ENCODE data around the gene RIOX2. TPM values are rescaled to one million over a fixed set of nuclear protein-coding genes. Genes with fewer than 3 reads are reported as not detected.

RIOX2 gene
- total and polyA plus RNA-seq, 2 of the 8 experiments (the other 6 are each of a cell fraction or from before 2014, with no cell fraction given): 3.8 to 16.4 TPM

DNA sequence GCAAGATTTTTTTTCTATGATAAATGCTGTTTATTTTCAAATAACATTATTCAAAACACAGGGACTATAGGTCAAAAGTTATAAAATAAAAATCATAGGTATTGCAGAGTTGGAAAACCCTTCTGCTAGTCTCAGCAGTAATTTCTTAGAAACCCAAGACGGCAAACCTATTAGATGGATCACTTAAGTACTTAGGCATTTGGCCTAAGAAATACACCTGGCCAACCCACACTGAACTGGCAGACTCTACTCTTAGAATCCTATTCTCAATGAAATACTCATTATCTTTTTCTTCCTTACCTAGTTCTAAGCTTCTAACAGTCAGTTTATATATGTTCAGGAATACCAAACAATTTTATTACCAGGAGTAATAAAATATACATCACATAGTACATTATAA, 30.5 kb upstream of the RIOX2 start:
- 78% methylated on average over 1 of the region's 1 CpG; no CpG with 5 or more reads in 1 of the 2 experiments for WGBS, 2 experiments (ENCODE audit: extremely low coverage in 1 of 2, insufficient coverage in 1 of 2, insufficient read length in 1 of 2, insufficient replicate concordance in 2 of 2, low coverage in 1 of 2, low lambda C conversion rate in 2 of 2, missing lambda C conversion rate in 1 of 2)
- H2BK12ac ChIP-seq (ENCODE audit: low read depth, low read length): no peak overlapping the region
- no peak overlapping the region for H2BK5ac ChIP-seq (ENCODE audit: low read depth, low read length)
- no peak overlapping the region for H2BK20ac ChIP-seq (ENCODE audit: low read length)
- no peak overlapping the region for H4K5ac ChIP-seq (ENCODE audit: insufficient read length, low read depth, low read length)
- H3K9ac ChIP-seq (replicated peaks in 1 of 4; ENCODE audit: extremely low read depth in 1 of 4, low read depth in 3 of 4, low read length in 3 of 4): no peak overlapping the region
- no peak overlapping the region for H2AFZ ChIP-seq (ENCODE audit: low read length)
- H3K9me3 ChIP-seq (ENCODE audit: insufficient read depth in 2 of 2, low read depth in 1 of 2, low read length in 1 of 2): no peaks in the 10 kb centered on the region
- no peaks in the 10 kb centered on the region for H3K79me2 ChIP-seq (ENCODE audit: control insufficient read depth in 1 of 2, insufficient read depth in 2 of 2, low read length in 2 of 2)
- ChIA-PET CTCF (ENCODE audit: partially characterized antibody) (interaction anchor here (1.1 kb wide), 1 partner anchor 11 kb away, joined by 3 read pairs; no protein-coding TSS in a partner anchor), POLR2A (ENCODE audit: partially characterized antibody) (no interaction called here)
- no peak overlapping the region for H3K4ac ChIP-seq (replicated peaks; ENCODE audit: insufficient read length, low read depth, low read length)
- H3K4me2 ChIP-seq (ENCODE audit: insufficient read depth in 1 of 2, low read depth in 2 of 2, low read length in 2 of 2): no peak overlapping the region
- H3K27me3 ChIP-seq (replicated peaks in 1 of 4; ENCODE audit: control insufficient read depth in 3 of 4, extremely low read depth in 1 of 4, insufficient read depth in 3 of 4, low read length in 3 of 4): peaks cover 0 to 2% (median 0%) of the 10 kb centered on the region in 4 experiments; a peak in 2 of 7 replicates
- H3K4me1 ChIP-seq (replicated peaks in 1 of 4; ENCODE audit: control insufficient read depth in 3 of 4, insufficient read depth in 4 of 4, low read length in 3 of 4): no peaks in the 10 kb centered on the region
- FAIRE-seq (no peak), DNase-seq (ENCODE audit: low read depth in 1 of 2, low spot score in 2 of 2) (no peak)
- no peak overlapping the region for H3K14ac ChIP-seq (ENCODE audit: insufficient read length)
- no peak overlapping the region for H2AK5ac ChIP-seq (ENCODE audit: low read depth, low read length)
- no peak overlapping the region for H3K56ac ChIP-seq (replicated peaks; ENCODE audit: insufficient read length, low read depth, low read length)
- no peak overlapping the region for H3K18ac ChIP-seq (ENCODE audit: extremely low read depth, low read length)
- H2BK120ac ChIP-seq (replicated peaks; ENCODE audit: low read depth, low read length): no peak overlapping the region
- H3K27ac ChIP-seq (ENCODE audit: low read depth, low read length): no peak overlapping the region
- no peak overlapping the region for H4K8ac ChIP-seq (ENCODE audit: extremely low read depth, insufficient read depth, low read length)
- no peaks in the 10 kb centered on the region for H4K20me1 ChIP-seq (replicated peaks in 1 of 2; ENCODE audit: control insufficient read depth in 1 of 2, insufficient read depth in 2 of 2, low read length in 2 of 2)
- H2BK15ac ChIP-seq (ENCODE audit: low read length): no peak overlapping the region
- no peak overlapping the region for H4K91ac ChIP-seq (replicated peaks; ENCODE audit: insufficient read length, low read length)
- no peaks in the 10 kb centered on the region for H3K79me1 ChIP-seq (ENCODE audit: low read depth, low read length)
- no peaks in the 10 kb centered on the region for H3K23me2 ChIP-seq (ENCODE audit: low read depth, low read length)
- no peak overlapping the region for H3K23ac ChIP-seq (ENCODE audit: insufficient read length)
- H3K36me3 ChIP-seq (ENCODE audit: control insufficient read depth in 2 of 4, insufficient read depth in 4 of 4, low read length in 3 of 4): no peaks in the 10 kb centered on the region
- H3K4me3 ChIP-seq (ENCODE audit: extremely low read depth in 1 of 4, insufficient read depth in 2 of 4, low read depth in 3 of 4, low read length in 4 of 4): no peak overlapping the region
- TF ChIP-seq CEBPB (IDR thresholded peaks at IDR 0.05; ENCODE audit: low read depth, low read length) (no peak), SIX5 (IDR thresholded peaks at IDR 0.05; ENCODE audit: low read depth, low read length) (no peak), HDAC6 (IDR thresholded peaks at IDR 0.05; ENCODE audit: low read depth, low read length) (no peak), SIN3A (conservative IDR thresholded peaks at IDR 0.05 in 1 of 2, IDR thresholded peaks at IDR 0.05 in 1 of 2; ENCODE audit: low read depth in 1 of 2, low read length in 2 of 2) (no peak), TAF1 (IDR thresholded peaks at IDR 0.05; ENCODE audit: low read depth, low read length) (no peak), SP4 (IDR thresholded peaks at IDR 0.05; ENCODE audit: low read length) (no peak), TCF12 (IDR thresholded peaks at IDR 0.05; ENCODE audit: low read depth, low read length) (no peak), RBBP5 (IDR thresholded peaks at IDR 0.05; ENCODE audit: borderline replicate concordance, low read depth, low read length) (no peak), POLR2A (IDR thresholded peaks at IDR 0.05; ENCODE audit: control extremely low read depth in 1 of 2, low read depth in 2 of 2, low read length in 2 of 2) (no peak), RNF2 (IDR thresholded peaks at IDR 0.05; ENCODE audit: borderline replicate concordance, low read depth, low read length, missing control alignments, poor library complexity, severe bottlenecking) (no peak)
- TF ChIP-seq, protein P1, sequence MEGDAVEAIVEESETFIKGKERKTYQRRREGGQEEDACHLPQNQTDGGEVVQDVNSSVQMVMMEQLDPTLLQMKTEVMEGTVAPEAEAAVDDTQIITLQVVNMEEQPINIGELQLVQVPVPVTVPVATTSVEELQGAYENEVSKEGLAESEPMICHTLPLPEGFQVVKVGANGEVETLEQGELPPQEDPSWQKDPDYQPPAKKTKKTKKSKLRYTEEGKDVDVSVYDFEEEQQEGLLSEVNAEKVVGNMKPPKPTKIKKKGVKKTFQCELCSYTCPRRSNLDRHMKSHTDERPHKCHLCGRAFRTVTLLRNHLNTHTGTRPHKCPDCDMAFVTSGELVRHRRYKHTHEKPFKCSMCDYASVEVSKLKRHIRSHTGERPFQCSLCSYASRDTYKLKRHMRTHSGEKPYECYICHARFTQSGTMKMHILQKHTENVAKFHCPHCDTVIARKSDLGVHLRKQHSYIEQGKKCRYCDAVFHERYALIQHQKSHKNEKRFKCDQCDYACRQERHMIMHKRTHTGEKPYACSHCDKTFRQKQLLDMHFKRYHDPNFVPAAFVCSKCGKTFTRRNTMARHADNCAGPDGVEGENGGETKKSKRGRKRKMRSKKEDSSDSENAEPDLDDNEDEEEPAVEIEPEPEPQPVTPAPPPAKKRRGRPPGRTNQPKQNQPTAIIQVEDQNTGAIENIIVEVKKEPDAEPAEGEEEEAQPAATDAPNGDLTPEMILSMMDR (IDR thresholded peaks at IDR 0.05; ENCODE audit: control extremely low read depth in 1 of 3, insufficient read depth in 1 of 3, low read depth in 1 of 3, low read length in 3 of 3): no peak
- TF ChIP-seq, protein P2, sequence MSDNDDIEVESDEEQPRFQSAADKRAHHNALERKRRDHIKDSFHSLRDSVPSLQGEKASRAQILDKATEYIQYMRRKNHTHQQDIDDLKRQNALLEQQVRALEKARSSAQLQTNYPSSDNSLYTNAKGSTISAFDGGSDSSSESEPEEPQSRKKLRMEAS (IDR thresholded peaks at IDR 0.05): no peak
